CD14-positive monocyte (primary cell): ENCODE results near the gene TXNRD1. TPM values are rescaled to one million over a fixed set of nuclear protein-coding genes. Genes with fewer than 3 reads are reported as not detected.

ENCODE experiments used
- DNase-seq, 3 donors: peaks; one replicate each; pipeline ENCODE4 v3.0.0-alpha.2; 2011 to 2022
- H2AFZ ChIP-seq: 2 replicates; pipeline ENCODE4 v1.6.0; 2012; ENCODE audit warnings: mild to moderate bottlenecking, low read depth, low read length, inconsistent platforms; ENCODE audit not compliant: insufficient read depth, poor library complexity, severe bottlenecking
- H3K27ac ChIP-seq, 2 donors: 1 replicate in 1 of 2; 2 replicates in 1 of 2; pipeline ENCODE4 v1.5.1; 2012 to 2013; ENCODE audit warnings: low read length in 2 of 2, control low read depth in 1 of 2, inconsistent platforms in 1 of 2, low read depth in 1 of 2, mild to moderate bottlenecking in 1 of 2
- H3K27me3 ChIP-seq, 2 donors: one replicate each; pipeline versions ENCODE4 v1.6.0 to v1.6.1; 2011 to 2013; ENCODE audit warnings: low read length in 2 of 2; ENCODE audit not compliant: control insufficient read depth in 2 of 2, insufficient read depth in 2 of 2
- H3K36me3 ChIP-seq, 2 donors: replicated peaks in 1 of 2; 1 replicate in 1 of 2; 2 replicates in 1 of 2; pipeline versions ENCODE4 v1.5.1 to v1.6.1; 2012 to 2013; ENCODE audit warnings: low read length in 2 of 2, control low read depth in 1 of 2, inconsistent platforms in 1 of 2, mild to moderate bottlenecking in 1 of 2; ENCODE audit not compliant: insufficient read depth in 2 of 2, control insufficient read depth in 1 of 2
- H3K4me1 ChIP-seq, 2 donors: 1 replicate in 1 of 2; 2 replicates in 1 of 2; pipeline versions ENCODE4 v1.5.1 to v1.6.1; 2012 to 2013; ENCODE audit warnings: low read length in 2 of 2, control low read depth in 1 of 2, inconsistent platforms in 1 of 2, mild to moderate bottlenecking in 1 of 2, moderate library complexity in 1 of 2; ENCODE audit not compliant: insufficient read depth in 2 of 2, control insufficient read depth in 1 of 2
- H3K4me2 ChIP-seq: replicated peaks from 2 replicates; pipeline ENCODE3; 2012; ENCODE audit warnings: low read length, moderate library complexity, mild to moderate bottlenecking; ENCODE audit not compliant: poor library complexity, severe bottlenecking; ENCODE audit errors: extremely low read depth
- H3K4me3 ChIP-seq, 3 experiments: fragments of 200-600 bp in 1 of 3; sonication (generic) in 1 of 3; replicated peaks in 1 of 3; 1 replicate in 2 of 3; 2 replicates in 1 of 3; pipeline ENCODE4 v1.5.1; 2011 to 2013; ENCODE audit warnings: low read length in 3 of 3, mild to moderate bottlenecking in 3 of 3, control low read depth in 2 of 3, low read depth in 2 of 3, inconsistent platforms in 1 of 3, moderate library complexity in 1 of 3
- H3K79me2 ChIP-seq: 2 replicates; pipeline ENCODE4 v1.6.0; 2012; ENCODE audit warnings: mild to moderate bottlenecking, control low read depth, inconsistent platforms, low read length, moderate library complexity; ENCODE audit not compliant: insufficient read depth
- H3K9ac ChIP-seq: 2 replicates; pipeline ENCODE4 v1.6.0; 2017; ENCODE audit warnings: low read length, mild to moderate bottlenecking; ENCODE audit not compliant: insufficient read depth, poor library complexity, severe bottlenecking
- H3K9me3 ChIP-seq, 2 donors: replicated peaks in 1 of 2; 1 replicate in 1 of 2; 2 replicates in 1 of 2; pipeline versions ENCODE4 v1.5.1 to v1.6.1; 2012 to 2013; ENCODE audit warnings: low read length in 2 of 2, control low read depth in 1 of 2; ENCODE audit not compliant: control insufficient read depth in 1 of 2, insufficient read depth in 1 of 2
- H4K20me1 ChIP-seq: 2 replicates; pipeline ENCODE4 v1.6.0; 2012; ENCODE audit warnings: mild to moderate bottlenecking, low read length, control low read depth, moderate library complexity; ENCODE audit not compliant: insufficient read depth
- H3K27ac Mint-ChIP-seq, 7 donors: one replicate each; pipeline ENCODE4 v1.8.0; 2020; ENCODE audit warnings: mild to moderate bottlenecking in 7 of 7, mixed read lengths in 7 of 7, moderate library complexity in 6 of 7, inconsistent platforms in 2 of 7
- H3K27me3 Mint-ChIP-seq, 3 donors: one replicate each; pipeline ENCODE4 v1.8.0; 2021 to 2022; ENCODE audit warnings: low read depth in 3 of 3, mild to moderate bottlenecking in 3 of 3, mixed read lengths in 3 of 3, moderate library complexity in 3 of 3, inconsistent platforms in 1 of 3
- H3K36me3 Mint-ChIP-seq, 2 donors: one replicate each; pipeline ENCODE4 v1.8.0; 2020; ENCODE audit warnings: mixed read lengths in 2 of 2, inconsistent platforms in 1 of 2, mild to moderate bottlenecking in 1 of 2
- H3K4me1 Mint-ChIP-seq: one replicate; pipeline ENCODE4 v1.8.0; 2020; ENCODE audit warnings: mild to moderate bottlenecking, mixed read lengths
- H3K4me3 Mint-ChIP-seq, 2 donors: one replicate each; pipeline ENCODE4 v1.8.0; 2020; ENCODE audit warnings: mild to moderate bottlenecking in 2 of 2, mixed read lengths in 2 of 2, moderate library complexity in 1 of 2
- H3K9me3 Mint-ChIP-seq, 7 donors: one replicate each; pipeline ENCODE4 v1.8.0; 2020 to 2022; ENCODE audit warnings: mixed read lengths in 7 of 7, mild to moderate bottlenecking in 6 of 7, moderate library complexity in 6 of 7, inconsistent platforms in 2 of 7
- CTCF ChIP-seq: fragments of 200-600 bp; IDR thresholded peaks from one replicate; pipeline ENCODE4 v1.8.0; 2022; ENCODE audit warnings: antibody characterized with exemption, mild to moderate bottlenecking
- WGBS: methylation state at CpG from one replicate; pipeline ENCODE4 v1.1.5; 2013; ENCODE audit warnings: missing lambda C conversion rate; ENCODE audit not compliant: insufficient coverage; 5-methylcytosine and 5-hydroxymethylcytosine counted together
- intact Hi-C, 2 donors: fragments of 100-400 bp; cut with micrococcal nuclease; formaldehyde crosslinking; loops; one replicate each; pipeline versions ENCODE4 v1.15.0 to v1.15.1; 2023
- polyA plus RNA-seq, 3 donors: library from polyadenylated mRNA; depleted of rRNA in 1 of 3; unstranded in 2 of 3; stranded (reverse) in 1 of 3; fragments of 300-500 nt in 2 of 3; fragments of >200 nt in 1 of 3; fragmentation: Illumina TruSeq in 2 of 3; gene quantifications; 1 replicate in 2 of 3; 2 replicates in 1 of 3; pipeline ENCODE4 v1.2.3, GENCODE V29; 2012 to 2021

TXNRD1 gene
- polyA plus RNA-seq, 3 donors = 26.9 to 46.1 (median 29.2) TPM

GRCh38 chr12:104299842-104300481 is 84.4 kb downstream of the TXNRD1 start:
- peaks cover 11 to 38% of the 10 kb centered on the region in 2 donors for H3K36me3 ChIP-seq
- H3K9ac ChIP-seq = no peak overlapping the region
- no peaks in the 10 kb centered on the region for H3K9me3 ChIP-seq
- H3K4me2 ChIP-seq = no peak overlapping the region
- H3K4me3 ChIP-seq = no peak overlapping the region
- Mint-ChIP-seq H3K27me3 (no peaks in the 10 kb centered on the region), H3K4me3 (no peak overlapping the region), H3K36me3 (peaks cover 21 to 57% of the 10 kb centered on the region in 2 donors), H3K9me3 (peaks cover 0 to 2% (median 0%) of the 10 kb centered on the region in 7 donors), H3K27ac (peak overlapping the region; percentile 37 to 83 (median 60)), H3K4me1 (peaks cover 40% of the 10 kb centered on the region)
- peak in 1 of 3 donors; percentile 21 for DNase-seq
- TF ChIP-seq CTCF = no peak
- no peak overlapping the region for H2AFZ ChIP-seq
- intact Hi-C loops = loop anchor here (5.0 to 10.0 kb wide), 3 partner anchors 83 to 805 kb away; partner anchors contain the start of genes NFYB (in 1 of the 2), TXNRD1 (in 1 of the 2) and WASHC4 (in 1 of the 2)
- H3K27ac ChIP-seq = peak overlapping the region in 1 of 2 donors; percentile 39
- H3K79me2 ChIP-seq = peaks cover 96% of the 10 kb centered on the region
- H3K4me1 ChIP-seq = peaks cover 19 to 32% of the 10 kb centered on the region in 2 donors
- H3K27me3 ChIP-seq = no peaks in the 10 kb centered on the region
- peaks cover 98% of the 10 kb centered on the region for H4K20me1 ChIP-seq
- 9% methylated on average over 1 of the region's 6 CpGs for WGBS

- no peaks in the 10 kb centered on the region for H3K27me3 Mint-ChIP-seq
- Histone ChIP-seq H3K36me3 (peaks cover 0 to 6% of the 10 kb centered on the region in 2 donors), H3K27ac (peak within 1 kb of the TSS; percentile 59 to 70), H3K4me1 (peaks cover 26 to 40% of the 10 kb centered on the region in 2 donors), H2AFZ (peak within 1 kb of the TSS; percentile 76), H4K20me1 (peaks cover 99% of the 10 kb centered on the region), H3K79me2 (peaks cover 99% of the 10 kb centered on the region), H3K4me3 (peak within 1 kb of the TSS; percentile 44 to 77 (median 46)), H3K27me3 (no peaks in the 10 kb centered on the region), H3K4me2 (peak within 1 kb of the TSS; percentile 78), H3K9me3 (no peaks in the 10 kb centered on the region), H3K9ac (peak within 1 kb of the TSS; percentile 57)
- H3K9me3 Mint-ChIP-seq = peaks cover 0 to 2% (median 0%) of the 10 kb centered on the region in 7 donors
- intact Hi-C loops = loop anchor here in 1 of 2 donors (5.0 to 10.0 kb wide), 2 partner anchors 166 to 801 kb away; partner anchors contain the start of genes NFYB and WASHC4
- peak within 1 kb of the TSS; percentile 97 to 98 for H3K4me3 Mint-ChIP-seq
- peak within 1 kb of the TSS; percentile 77 to 95 (median 92) for H3K27ac Mint-ChIP-seq
- 17% methylated on average over 62 of the region's 63 CpGs for WGBS
- peaks cover 57% of the 10 kb centered on the region for H3K4me1 Mint-ChIP-seq
- DNase-seq = peak; percentile 78 to 82 (median 80)
- H3K36me3 Mint-ChIP-seq = peaks cover 9 to 46% of the 10 kb centered on the region in 2 donors
- TF ChIP-seq CTCF = no peak
Observed at GRCh38 chr12:104303538-104304151, 88.1 kb downstream of the TXNRD1 start, which contains the start of gene EID3. EID3 (plus strand) TSS chr12:104303739; CDS start chr12:104303935, 196 bp downstream.
